ENCODE data around the gene GYS1. TPM values are rescaled to one million over a fixed set of nuclear protein-coding genes. Genes with fewer than 3 reads are reported as not detected.

GYS1 gene
- total and polyA plus RNA-seq, 2 experiments from 2014 or later = 15.9 to 28.9 TPM

- Histone ChIP-seq H3F3A (replicated peaks; ENCODE audit: low read depth) (peaks cover 49% of the 10 kb centered on the region), H3K79me2 (replicated peaks; ENCODE audit: insufficient read depth) (peaks cover 35% of the 10 kb centered on the region), H3K4me3 (no peak overlapping the region), H3K4me1 (ENCODE audit: insufficient read depth) (peaks cover 27% of the 10 kb centered on the region), H3K27ac (ENCODE audit: low read depth) (no peak overlapping the region), H2AFZ (no peak overlapping the region), H3K27me3 (ENCODE audit: insufficient read depth) (no peaks in the 10 kb centered on the region), H3K4me2 (no peak overlapping the region), H3K9me2 (ENCODE audit: insufficient read depth) (no peaks in the 10 kb centered on the region), H3K36me3 (ENCODE audit: insufficient read depth) (peaks cover 10% of the 10 kb centered on the region), H4K20me1 (replicated peaks; ENCODE audit: insufficient read depth) (peaks cover 13% of the 10 kb centered on the region)
- Mint-ChIP-seq H3K36me3 (ENCODE audit: low read depth) (peaks cover 49% of the 10 kb centered on the region), H3K9me3 (peaks cover 3% of the 10 kb centered on the region; the same call in 2 of the 3 replicates), H3K4me3 (no peak overlapping the region), H3K27ac (no peak overlapping the region), H3K27me3 (ENCODE audit: insufficient read depth, low read depth, poor library complexity) (peaks cover 33% of the 10 kb centered on the region), H3K4me1 (peaks cover 39% of the 10 kb centered on the region)
- no peak for TF ChIP-seq ZNF114 (CRISPR knock-in tag; IDR thresholded peaks at IDR 0.05)
- TF ChIP-seq EZH2phosphoT487 (IDR thresholded peaks at IDR 0.05; ENCODE audit: unreplicated experiment) = no peak
- TF ChIP-seq CREB1 (CRISPR knock-in tag; IDR thresholded peaks at IDR 0.05; ENCODE audit: low read depth) = no peak
- TF ChIP-seq STAT1 (IDR thresholded peaks at IDR 0.05; ENCODE audit: unreplicated experiment) = no peak
- TF ChIP-seq NANOG (IDR thresholded peaks at IDR 0.05; ENCODE audit: borderline replicate concordance) = no peak
- no peak for TF ChIP-seq REST (IDR thresholded peaks at IDR 0.05; ENCODE audit: unreplicated experiment)
- TF ChIP-seq JUNB (IDR thresholded peaks at IDR 0.05; ENCODE audit: unreplicated experiment) = no peak
- TF ChIP-seq ZNF331 (CRISPR knock-in tag; IDR thresholded peaks at IDR 0.05; ENCODE audit: low read depth) = no peak
- no peak for TF ChIP-seq ETS1 (IDR thresholded peaks at IDR 0.05)
- no peak for TF ChIP-seq ZNF462 (CRISPR knock-in tag; IDR thresholded peaks at IDR 0.05)
- TF ChIP-seq CTCF (conservative IDR thresholded peaks at IDR 0.05; ENCODE audit: low read depth in 2 of 2) = no peak
- no peak for TF ChIP-seq POLR2AphosphoS5 (IDR thresholded peaks at IDR 0.05; ENCODE audit: low read depth)
- TF ChIP-seq EZH2 (IDR thresholded peaks at IDR 0.05; ENCODE audit: low read depth, unreplicated experiment) = no peak
- no peak for ATAC-seq
- no peak for DNase-seq (ENCODE audit: low spot score)
Observed at GRCh38 chr19:48959341-48960239, 33.5 kb downstream of the GYS1 start.
